ENCODE data around the gene MYLIP. TPM values are rescaled to one million over a fixed set of nuclear protein-coding genes. Genes with fewer than 3 reads are reported as not detected.

Gene MYLIP
- total and polyA plus RNA-seq, 8 donors: 2.3 to 43.1 (median 13.7) TPM

DNA sequence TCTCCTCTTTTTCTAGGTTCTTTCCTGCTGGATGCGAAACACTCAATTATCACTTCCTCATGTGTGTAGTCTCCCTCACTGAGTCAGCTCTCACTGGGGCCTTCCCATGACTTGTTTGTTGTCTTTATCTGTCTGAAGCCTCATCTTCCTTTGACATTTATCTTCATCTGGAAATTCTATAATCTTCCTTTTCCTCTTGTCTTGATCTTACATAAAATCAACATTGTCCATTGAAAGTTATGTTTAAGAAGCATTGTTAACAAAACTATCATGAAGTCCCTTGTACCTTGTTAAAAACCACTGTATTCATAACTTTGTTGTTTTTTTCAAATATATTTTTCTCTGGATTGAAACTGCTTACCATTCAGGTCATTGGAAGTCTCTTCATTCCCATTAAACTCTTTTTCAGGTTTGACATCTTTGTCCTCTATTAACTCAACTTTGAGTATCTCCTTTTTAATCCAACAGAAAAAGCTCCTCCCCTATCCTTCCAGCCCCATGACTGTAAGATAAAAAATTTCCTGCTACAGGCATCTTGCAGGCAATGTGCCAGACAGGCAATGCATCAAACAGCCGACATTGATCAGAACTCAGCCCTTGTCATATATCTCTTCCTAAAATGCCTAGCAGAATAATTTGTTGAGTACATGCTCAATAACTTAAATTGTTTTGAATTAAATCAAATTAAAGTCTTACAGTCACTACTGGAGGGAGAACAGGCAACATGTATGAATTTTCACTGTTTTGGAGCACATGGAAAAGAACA, 34.8 kb downstream of the MYLIP start:
- no peak for DNase-seq
- TF ChIP-seq POLR2AphosphoS5 (IDR thresholded peaks at IDR 0.05) (no peak), POLR2A (IDR thresholded peaks at IDR 0.05) (no peak), EP300 (IDR thresholded peaks at IDR 0.05) (no peak)
- TF ChIP-seq, protein P1, sequence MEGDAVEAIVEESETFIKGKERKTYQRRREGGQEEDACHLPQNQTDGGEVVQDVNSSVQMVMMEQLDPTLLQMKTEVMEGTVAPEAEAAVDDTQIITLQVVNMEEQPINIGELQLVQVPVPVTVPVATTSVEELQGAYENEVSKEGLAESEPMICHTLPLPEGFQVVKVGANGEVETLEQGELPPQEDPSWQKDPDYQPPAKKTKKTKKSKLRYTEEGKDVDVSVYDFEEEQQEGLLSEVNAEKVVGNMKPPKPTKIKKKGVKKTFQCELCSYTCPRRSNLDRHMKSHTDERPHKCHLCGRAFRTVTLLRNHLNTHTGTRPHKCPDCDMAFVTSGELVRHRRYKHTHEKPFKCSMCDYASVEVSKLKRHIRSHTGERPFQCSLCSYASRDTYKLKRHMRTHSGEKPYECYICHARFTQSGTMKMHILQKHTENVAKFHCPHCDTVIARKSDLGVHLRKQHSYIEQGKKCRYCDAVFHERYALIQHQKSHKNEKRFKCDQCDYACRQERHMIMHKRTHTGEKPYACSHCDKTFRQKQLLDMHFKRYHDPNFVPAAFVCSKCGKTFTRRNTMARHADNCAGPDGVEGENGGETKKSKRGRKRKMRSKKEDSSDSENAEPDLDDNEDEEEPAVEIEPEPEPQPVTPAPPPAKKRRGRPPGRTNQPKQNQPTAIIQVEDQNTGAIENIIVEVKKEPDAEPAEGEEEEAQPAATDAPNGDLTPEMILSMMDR (IDR thresholded peaks at IDR 0.05): no peak
- 72 to 83% (median 78%) methylated on average over 2 of the region's 2 CpGs for WGBS, 5 donors

DNA sequence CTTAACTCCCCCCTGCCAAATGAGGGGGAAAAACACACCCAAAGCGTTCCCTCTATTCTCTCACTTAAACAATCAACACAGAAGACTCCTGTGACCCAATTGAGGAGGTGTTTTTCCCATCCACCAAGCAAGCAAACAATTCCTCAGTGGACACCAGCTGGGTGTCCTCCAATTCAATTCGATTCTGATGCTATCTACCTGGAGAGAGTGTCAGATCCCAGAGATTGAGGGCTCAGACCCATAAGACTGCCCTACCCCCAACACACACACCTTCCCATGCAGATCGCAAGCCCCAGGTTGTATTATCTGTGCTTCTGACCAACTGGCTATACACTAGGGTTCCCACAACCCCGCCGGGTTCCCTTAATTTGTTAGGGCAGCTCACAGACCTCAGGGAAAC, 36.8 kb downstream of the MYLIP start:
- no peak overlapping the region for H3K4me3 ChIP-seq
- intact Hi-C loops (cut with DNase I; ENCODE audit: low total_unique reads): no loop called here
- TF ChIP-seq, protein P1 (IDR thresholded peaks at IDR 0.05): no peak
- TF ChIP-seq POLR2A (IDR thresholded peaks at IDR 0.05) (no peak), POLR2AphosphoS5 (IDR thresholded peaks at IDR 0.05) (no peak), EP300 (IDR thresholded peaks at IDR 0.05) (no peak)
- H3K36me3 ChIP-seq: no peaks in the 10 kb centered on the region
- no peak for DNase-seq
- 91 to 98% (median 94%) methylated on average over 5 of the region's 5 CpGs for WGBS, 5 donors
- H3K27ac ChIP-seq: no peak overlapping the region
- no peaks in the 10 kb centered on the region for H3K9me3 ChIP-seq
- H3K27me3 ChIP-seq: no peaks in the 10 kb centered on the region
- H3K4me1 ChIP-seq: peaks cover 7 to 20% (median 10%) of the 10 kb centered on the region in 4 donors

More for the DNA sequence above, 34.8 kb downstream of the MYLIP start:
- Histone ChIP-seq H3K9me3 (no peaks in the 10 kb centered on the region), H3K27ac (no peak overlapping the region), H3K4me1 (peaks cover 5 to 17% (median 9%) of the 10 kb centered on the region in 4 donors), H3K27me3 (no peaks in the 10 kb centered on the region), H3K4me3 (no peak overlapping the region), H3K36me3 (no peaks in the 10 kb centered on the region)
- intact Hi-C loops (cut with DNase I; ENCODE audit: low total_unique reads): no loop called here

DNA sequence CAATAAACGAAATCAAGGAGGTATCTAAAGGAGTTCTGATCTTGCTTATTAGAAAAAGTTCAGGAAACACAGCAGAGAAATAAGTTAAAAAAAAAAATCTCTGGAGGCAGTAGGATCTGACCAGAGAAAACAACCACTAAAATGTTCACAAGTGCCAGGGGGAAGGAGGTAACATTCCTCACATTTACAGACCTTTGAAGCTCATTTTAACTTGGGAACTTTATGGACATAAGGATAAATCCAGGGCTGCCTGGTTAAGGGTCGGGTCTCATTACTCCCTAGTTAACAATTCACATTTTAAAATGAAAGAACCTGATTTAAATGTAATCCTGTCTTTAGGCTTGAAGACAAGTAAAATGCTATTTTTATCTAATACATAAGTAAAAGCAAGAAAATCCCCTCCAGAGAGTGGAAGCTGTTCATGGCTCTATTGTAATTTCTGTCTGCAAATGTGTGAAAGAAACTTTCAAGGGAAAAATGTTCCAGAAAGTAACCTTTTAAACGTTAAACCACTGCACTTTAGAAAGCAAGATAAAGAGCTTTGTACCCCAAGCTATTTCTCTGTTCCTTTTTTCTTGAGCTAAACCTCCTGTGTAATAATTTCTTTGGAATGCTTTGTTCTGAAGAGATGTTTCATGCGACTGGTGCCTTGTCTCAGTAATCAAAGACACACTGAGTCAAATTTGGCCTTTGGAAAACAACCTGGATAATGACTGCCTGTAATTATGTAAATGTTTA, 38.2 kb downstream of the MYLIP start:
- H3K27me3 ChIP-seq: no peaks in the 10 kb centered on the region
- intact Hi-C loops (cut with DNase I; ENCODE audit: low total_unique reads): no loop called here
- no peak overlapping the region for H3K4me3 ChIP-seq
- H3K9me3 ChIP-seq: no peaks in the 10 kb centered on the region
- DNase-seq: no peak
- WGBS, 5 donors: 49 to 60% (median 54%) methylated on average over 4 of the region's 4 CpGs
- H3K4me1 ChIP-seq: peaks cover 7 to 20% (median 10%) of the 10 kb centered on the region in 4 donors
- TF ChIP-seq, protein P1 (IDR thresholded peaks at IDR 0.05): no peak
- no peak for TF ChIP-seq POLR2A (IDR thresholded peaks at IDR 0.05)
- TF ChIP-seq EP300 (IDR thresholded peaks at IDR 0.05): no peak
- no peak for TF ChIP-seq POLR2AphosphoS5 (IDR thresholded peaks at IDR 0.05)
- H3K36me3 ChIP-seq: no peaks in the 10 kb centered on the region
- H3K27ac ChIP-seq: no peak overlapping the region

DNA sequence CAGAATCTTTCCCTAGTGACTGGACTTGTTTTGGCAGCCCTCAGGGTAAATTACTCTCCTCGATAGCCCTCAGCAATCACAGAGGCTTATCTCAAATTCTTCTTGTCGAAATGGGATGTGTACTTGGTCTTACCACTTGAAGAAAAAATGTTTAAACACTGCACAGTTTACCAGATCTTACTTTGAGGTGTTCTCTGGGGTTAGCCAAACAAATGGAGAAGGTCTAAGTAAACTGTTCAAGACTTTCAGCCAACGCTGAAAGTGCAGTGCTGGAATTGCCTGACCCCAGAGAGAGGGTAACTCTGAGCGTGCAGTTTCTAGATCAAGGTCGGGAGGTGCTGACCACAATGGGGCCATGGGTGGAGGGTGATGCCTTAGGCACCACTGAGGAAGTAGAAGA, 39.2 kb downstream of the MYLIP start:
- DNase-seq: no peak
- no peak overlapping the region for H3K4me3 ChIP-seq
- TF ChIP-seq POLR2A (IDR thresholded peaks at IDR 0.05) (no peak), POLR2AphosphoS5 (IDR thresholded peaks at IDR 0.05) (peak in 2 of 3 donors; percentile 37 to 53), EP300 (IDR thresholded peaks at IDR 0.05) (no peak)
- TF ChIP-seq, protein P1 (IDR thresholded peaks at IDR 0.05): no peak
- 15 to 34% (median 23%) methylated on average over 5 of the region's 5 CpGs for WGBS, 5 donors
- no peaks in the 10 kb centered on the region for H3K27me3 ChIP-seq
- H3K9me3 ChIP-seq: no peaks in the 10 kb centered on the region
- H3K27ac ChIP-seq: no peak overlapping the region
- intact Hi-C loops (cut with DNase I; ENCODE audit: low total_unique reads): no loop called here
- H3K4me1 ChIP-seq: peaks cover 7 to 20% (median 10%) of the 10 kb centered on the region in 4 donors
- H3K36me3 ChIP-seq: no peaks in the 10 kb centered on the region
